AG09319 (cell line): ENCODE results near the gene INTS2.
"Not testable (repeated sequence)": the region's sequence is repeated elsewhere in the genome, so short reads cannot be mapped to it uniquely, and the experiment has no call there.

Experiments
- DNase-seq: peaks from one replicate; pipeline ENCODE4 v3.0.0-alpha.2; 2010; ENCODE audit warnings: low read depth; ENCODE audit errors: extremely low read depth
- CTCF ChIP-seq: IDR thresholded peaks from 2 replicates; pipeline ENCODE4 v1.5.1; 2011; ENCODE audit warnings: low read depth, mild to moderate bottlenecking, inconsistent platforms, low read length, moderate library complexity

INTS2 gene

GRCh38 chr17:61827649-61828395 is 100.0 kb downstream of the INTS2 start:
- no peak for DNase-seq
- no peak for TF ChIP-seq CTCF

GRCh38 chr17:61826866-61827265 is 100.9 kb downstream of the INTS2 start:
- not testable (repeated sequence) for DNase-seq

GRCh38 chr17:61826198-61826597 is 101.6 kb downstream of the INTS2 start:
- DNase-seq: not testable (repeated sequence)

GRCh38 chr17:61825448-61826137 is 102.2 kb downstream of the INTS2 start:
- no peak for DNase-seq
- no peak for TF ChIP-seq CTCF

- DNase-seq: no peak
- TF ChIP-seq CTCF: no peak
Measured at GRCh38 chr17:61822326-61823285, 105.2 kb downstream of the INTS2 start.

GRCh38 chr17:61821655-61822054 is 106.1 kb downstream of the INTS2 start:
- no peak for TF ChIP-seq CTCF
- DNase-seq: no peak

- DNase-seq: not testable (repeated sequence)
Measured at GRCh38 chr17:61819265-61819664, 108.5 kb downstream of the INTS2 start.

GRCh38 chr17:61818225-61818624 is 109.6 kb downstream of the INTS2 start:
- TF ChIP-seq CTCF: no peak

More at GRCh38 chr17:61818225-61818624, 109.6 kb downstream of the INTS2 start:
- no peak for DNase-seq
